ENCODE measurements around the gene ADGRV1. TPM values are rescaled to one million over a fixed set of nuclear protein-coding genes. Genes with fewer than 3 reads are reported as not detected.

The ADGRV1 gene
- total RNA-seq, 2 donors from 2014 or later, result 1.4 TPM; not detected in 1

GRCh38 chr5:90803381-90803780 is 244.8 kb downstream of the ADGRV1 start:
- Histone ChIP-seq H3K27me3 (replicated peaks; ENCODE audit: insufficient read depth) (no peaks in the 10 kb centered on the region), H3K36me3 (no peaks in the 10 kb centered on the region), H3K4me3 (no peak overlapping the region), H3K27ac (no peak overlapping the region), H3K9me3 (no peaks in the 10 kb centered on the region), H3K4me1 (ENCODE audit: control insufficient read depth in 1 of 2, low read depth in 2 of 2) (no peaks in the 10 kb centered on the region)
- ATAC-seq (ENCODE audit: insufficient number of reproducible peaks, low FRiP score, low read depth) (no peak), DNase-seq (ENCODE audit: low spot score) (no peak)
- no peak for TF ChIP-seq CTCF (IDR thresholded peaks at IDR 0.05)

- H3K27me3 ChIP-seq (replicated peaks; ENCODE audit: insufficient read depth), result no peaks in the 10 kb centered on the region
- no peak for ATAC-seq (ENCODE audit: insufficient number of reproducible peaks, low FRiP score, low read depth)
- no peak for TF ChIP-seq CTCF (IDR thresholded peaks at IDR 0.05)
- no peak for DNase-seq (ENCODE audit: low spot score)
- no peak overlapping the region for H3K27ac ChIP-seq
- no peaks in the 10 kb centered on the region for H3K36me3 ChIP-seq
- no peaks in the 10 kb centered on the region for H3K9me3 ChIP-seq
- H3K4me1 ChIP-seq (ENCODE audit: control insufficient read depth in 1 of 2, low read depth in 2 of 2), result no peaks in the 10 kb centered on the region
- H3K4me3 ChIP-seq, result no peak overlapping the region
Observed at GRCh38 chr5:90803876-90804275, 245.3 kb downstream of the ADGRV1 start.

GRCh38 chr5:90807496-90807895 is 248.9 kb downstream of the ADGRV1 start:
- no peaks in the 10 kb centered on the region for H3K9me3 ChIP-seq
- ATAC-seq (ENCODE audit: insufficient number of reproducible peaks, low FRiP score, low read depth), result no peak
- no peak for TF ChIP-seq CTCF (IDR thresholded peaks at IDR 0.05)

GRCh38 chr5:90809311-90810056 is 250.9 kb downstream of the ADGRV1 start:
- DNase-seq (ENCODE audit: low spot score), result no peak
- ATAC-seq (ENCODE audit: insufficient number of reproducible peaks, low FRiP score, low read depth), result no peak
- no peak for TF ChIP-seq CTCF (IDR thresholded peaks at IDR 0.05)
- no peak overlapping the region for H3K4me3 ChIP-seq
- H3K36me3 ChIP-seq, result no peaks in the 10 kb centered on the region
- H3K4me1 ChIP-seq (ENCODE audit: control insufficient read depth in 1 of 2, low read depth in 2 of 2), result no peaks in the 10 kb centered on the region
- H3K9me3 ChIP-seq, result no peaks in the 10 kb centered on the region
- H3K27ac ChIP-seq, result no peak overlapping the region
- no peaks in the 10 kb centered on the region for H3K27me3 ChIP-seq (replicated peaks; ENCODE audit: insufficient read depth)

More at GRCh38 chr5:90807496-90807895, 248.9 kb downstream of the ADGRV1 start:
- no peak overlapping the region for H3K27ac ChIP-seq
- H3K27me3 ChIP-seq (replicated peaks; ENCODE audit: insufficient read depth), result no peaks in the 10 kb centered on the region
- H3K36me3 ChIP-seq, result no peaks in the 10 kb centered on the region
- no peak for DNase-seq (ENCODE audit: low spot score)
- H3K4me3 ChIP-seq, result no peak overlapping the region
- H3K4me1 ChIP-seq (ENCODE audit: control insufficient read depth in 1 of 2, low read depth in 2 of 2), result no peaks in the 10 kb centered on the region

GRCh38 chr5:90810211-90810610 is 251.6 kb downstream of the ADGRV1 start:
- Histone ChIP-seq H3K9me3 (no peaks in the 10 kb centered on the region), H3K4me3 (no peak overlapping the region), H3K36me3 (no peaks in the 10 kb centered on the region), H3K4me1 (ENCODE audit: control insufficient read depth in 1 of 2, low read depth in 2 of 2) (no peaks in the 10 kb centered on the region), H3K27ac (no peak overlapping the region), H3K27me3 (replicated peaks; ENCODE audit: insufficient read depth) (no peaks in the 10 kb centered on the region)
- no peak for TF ChIP-seq CTCF (IDR thresholded peaks at IDR 0.05)
- DNase-seq (ENCODE audit: low spot score) (no peak), ATAC-seq (ENCODE audit: insufficient number of reproducible peaks, low FRiP score, low read depth) (no peak)
